Activated naive CD8-positive, alpha-beta T cell treated with anti-CD3 and anti-CD28 coated beads, Interleukin-2, amount 10 ng/mL, durations not matched to agents 7 days and 5 days (primary cell): ENCODE measurements around the gene TMPRSS3. TPM values are rescaled to one million over a fixed set of nuclear protein-coding genes. Genes with fewer than 3 reads are reported as not detected.
A peak's percentile ranks its signal among the peaks of the same experiment; 100 is the strongest.

Experiments used
- ATAC-seq: fragments of 150-1000 bp; cut with Tn5 transposase; one replicate; pipeline ENCODE4 v1.10.0; 2021; ENCODE audit warnings: low read depth, moderate library complexity
- POLR2A ChIA-PET: fragments of 350-600 bp; sonication (Branson Sonifier 250); formaldehyde crosslinking; loops from one replicate; lab custom pipeline; 2021; ENCODE audit warnings: antibody characterized with exemption; lab: Charles Lee
- DNase-seq: peaks from one replicate; pipeline ENCODE4 v3.0.0; 2021
- H3K27ac Mint-ChIP-seq: one replicate; pipeline ENCODE4 v1.8.0; 2022; ENCODE audit warnings: mild to moderate bottlenecking, mixed read lengths
- H3K27me3 Mint-ChIP-seq: one replicate; pipeline ENCODE4 v1.8.0; 2022; ENCODE audit warnings: mild to moderate bottlenecking, moderate library complexity, mixed read lengths
- H3K36me3 Mint-ChIP-seq: one replicate; pipeline ENCODE4 v1.8.0; 2021; ENCODE audit warnings: mild to moderate bottlenecking, mixed read lengths
- H3K4me1 Mint-ChIP-seq: one replicate; pipeline ENCODE4 v1.8.0; 2021; ENCODE audit warnings: mixed read lengths
- H3K4me3 Mint-ChIP-seq: one replicate; pipeline ENCODE4 v1.8.0; 2022; ENCODE audit warnings: mild to moderate bottlenecking, moderate library complexity, mixed read lengths
- H3K9me3 Mint-ChIP-seq: one replicate; pipeline ENCODE4 v1.8.0; 2021; ENCODE audit warnings: mixed read lengths
- total RNA-seq, 2 experiments: library from RNA; stranded (reverse); gene quantifications; one replicate each; pipeline ENCODE4 v1.2.3, GENCODE V29; 2021

TMPRSS3 gene
- total RNA-seq, 2 experiments from 2014 or later = 7.8 to 10.7 TPM

DNA sequence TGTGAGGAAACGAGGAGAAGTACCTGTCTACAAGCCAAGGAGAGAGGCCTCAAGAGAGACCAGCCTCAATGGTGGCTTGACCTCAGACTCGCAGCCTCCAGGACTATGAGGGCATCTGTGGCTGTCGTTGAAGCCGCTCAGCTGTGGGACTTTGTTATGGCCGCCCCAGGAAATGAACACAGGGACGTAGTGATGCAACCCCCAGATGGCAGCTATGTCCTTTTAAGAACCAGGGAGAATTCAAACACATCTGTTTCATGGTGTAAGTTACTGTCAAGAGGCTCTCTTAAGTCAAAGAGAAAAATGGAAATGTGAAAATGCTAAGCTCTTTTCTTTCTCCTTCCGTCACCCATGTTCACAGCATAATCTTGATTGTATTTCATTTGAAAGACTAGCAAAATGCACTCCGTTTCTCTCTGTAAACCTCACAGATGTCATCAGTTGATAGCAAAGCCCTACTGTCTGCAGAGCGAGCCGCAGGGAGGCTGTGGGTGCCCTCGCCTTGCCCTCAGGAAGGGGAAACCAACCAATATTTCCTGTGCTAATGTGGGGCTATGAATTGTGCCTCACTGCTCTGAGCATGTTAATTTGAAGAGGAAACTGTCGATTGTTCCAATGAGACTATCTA, 29.2 kb upstream of the TMPRSS3 start:
- Mint-ChIP-seq H3K9me3 (no peaks in the 10 kb centered on the region), H3K4me1 (peaks cover 64% of the 10 kb centered on the region), H3K4me3 (peak overlapping the region; percentile 69), H3K27me3 (no peaks in the 10 kb centered on the region), H3K27ac (peak overlapping the region; percentile 91), H3K36me3 (peaks cover 71% of the 10 kb centered on the region)
- POLR2A ChIA-PET = interaction anchor here (0.6 to 12.9 kb wide), 8 partner anchors 8 to 64 kb away, joined by 3 to 182 read pairs (median 4); partner anchors contain the start of gene UBASH3A
- DNase-seq = peak; percentile 80
- ATAC-seq = peak; percentile 77

DNA sequence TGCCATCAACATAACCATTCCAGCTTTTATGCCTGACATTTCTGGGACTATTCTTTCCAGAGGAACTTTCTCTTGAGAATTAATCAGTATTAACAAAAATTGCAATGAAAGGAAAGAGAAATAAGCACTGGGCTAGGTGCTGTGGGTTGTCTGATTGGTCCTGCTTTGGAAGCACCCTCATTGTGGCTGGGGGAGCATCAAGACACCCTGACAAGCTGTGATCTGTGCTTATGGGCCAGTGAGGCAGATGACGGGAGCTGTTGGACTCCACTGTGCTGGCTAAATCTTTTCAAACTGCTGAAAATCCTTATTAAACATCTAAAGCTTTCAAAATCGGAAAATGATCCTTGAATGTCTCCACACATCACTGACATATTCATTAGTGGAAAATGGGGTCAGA, 27.8 kb upstream of the TMPRSS3 start:
- Mint-ChIP-seq H3K27me3 (no peaks in the 10 kb centered on the region), H3K4me1 (peaks cover 72% of the 10 kb centered on the region), H3K27ac (peak overlapping the region; percentile 91), H3K36me3 (peaks cover 72% of the 10 kb centered on the region), H3K4me3 (peak overlapping the region; percentile 69), H3K9me3 (peaks cover 6% of the 10 kb centered on the region)
- POLR2A ChIA-PET = interaction anchor here (0.9 to 12.9 kb wide), 6 partner anchors 10 to 103 kb away, joined by 3 to 182 read pairs (median 4); partner anchors contain the start of gene UBASH3A
- ATAC-seq (no peak), DNase-seq (no peak)

DNA sequence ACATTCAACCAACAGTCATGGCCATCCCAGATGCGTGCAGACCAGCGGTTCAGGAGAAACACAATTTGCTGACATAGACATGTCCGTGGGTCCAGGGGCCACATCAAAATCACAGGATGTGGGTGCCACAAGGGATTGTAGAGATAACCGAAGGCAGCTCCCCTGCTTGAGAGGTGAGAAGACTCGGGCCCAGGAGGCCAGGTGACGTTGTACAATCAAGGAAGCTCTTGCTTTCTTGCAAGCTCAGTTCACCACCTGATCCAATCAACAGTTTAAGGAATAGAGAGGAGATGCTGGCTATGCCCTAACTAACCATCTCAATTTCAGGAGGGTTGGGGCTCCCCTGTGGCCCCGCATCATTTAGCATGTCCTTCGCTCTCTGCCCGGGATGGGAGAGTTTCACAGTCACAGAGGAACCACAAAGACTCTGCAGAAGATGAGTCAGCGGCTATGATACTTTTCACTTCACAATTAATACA, 27.4 kb upstream of the TMPRSS3 start:
- peak; percentile 38 for ATAC-seq
- POLR2A ChIA-PET = interaction anchor here (0.8 to 12.9 kb wide), 8 partner anchors 10 to 195 kb away, joined by 3 to 182 read pairs (median 3); partner anchors contain the start of gene UBASH3A
- Mint-ChIP-seq H3K4me1 (peaks cover 72% of the 10 kb centered on the region), H3K4me3 (peak overlapping the region; percentile 69), H3K27me3 (no peaks in the 10 kb centered on the region), H3K27ac (peak overlapping the region; percentile 91), H3K36me3 (peaks cover 75% of the 10 kb centered on the region), H3K9me3 (peaks cover 6% of the 10 kb centered on the region)
- peak; percentile 61 for DNase-seq

DNA sequence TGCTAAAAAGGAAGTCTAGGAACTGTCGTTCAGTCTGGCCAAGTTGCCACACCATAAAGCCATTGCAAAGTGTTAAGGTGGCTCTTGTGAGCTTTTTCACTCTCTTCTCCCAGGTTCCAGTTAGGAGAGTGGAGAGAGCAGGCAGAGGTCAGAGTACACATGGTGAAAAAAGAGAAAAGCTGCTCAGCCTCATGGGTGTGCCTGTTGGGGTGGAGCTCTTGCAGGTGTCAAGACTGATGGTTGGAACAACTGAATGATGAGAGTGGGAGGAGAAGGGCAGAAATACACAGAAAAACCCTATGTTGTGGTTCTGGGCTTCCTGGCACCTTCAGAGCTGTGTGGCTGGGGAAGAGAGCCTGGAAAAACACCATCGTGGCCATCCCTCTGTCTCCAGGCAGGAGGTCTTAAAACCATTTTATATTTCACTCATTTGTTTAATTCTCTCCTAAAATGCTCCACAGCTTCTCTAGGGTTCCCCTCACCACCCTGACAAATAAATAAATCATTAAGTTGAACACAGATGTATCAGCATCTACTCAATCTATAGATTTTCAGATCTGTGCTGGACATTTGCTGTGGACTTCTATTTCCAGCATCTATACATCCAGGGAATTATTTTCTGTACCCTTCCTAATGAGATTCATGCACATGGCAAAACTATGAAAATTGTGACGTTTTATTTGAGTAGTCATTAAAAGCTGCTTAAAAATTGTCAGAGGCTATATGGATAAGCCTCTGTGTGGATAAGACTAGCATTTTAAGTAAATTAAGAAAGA, 25.4 kb upstream of the TMPRSS3 start:
- H3K27me3 Mint-ChIP-seq = no peaks in the 10 kb centered on the region
- H3K4me1 Mint-ChIP-seq = peaks cover 74% of the 10 kb centered on the region
- ATAC-seq = peak; percentile 15
- H3K36me3 Mint-ChIP-seq = peaks cover 72% of the 10 kb centered on the region
- POLR2A ChIA-PET = interaction anchor here (0.7 to 12.9 kb wide), 7 partner anchors 12 to 59 kb away, joined by 3 to 182 read pairs (median 3); partner anchors contain the start of gene UBASH3A
- peak overlapping the region; percentile 54 for H3K4me3 Mint-ChIP-seq
- DNase-seq = no peak
- H3K9me3 Mint-ChIP-seq = peaks cover 8% of the 10 kb centered on the region
- peak overlapping the region; percentile 77 for H3K27ac Mint-ChIP-seq

DNA sequence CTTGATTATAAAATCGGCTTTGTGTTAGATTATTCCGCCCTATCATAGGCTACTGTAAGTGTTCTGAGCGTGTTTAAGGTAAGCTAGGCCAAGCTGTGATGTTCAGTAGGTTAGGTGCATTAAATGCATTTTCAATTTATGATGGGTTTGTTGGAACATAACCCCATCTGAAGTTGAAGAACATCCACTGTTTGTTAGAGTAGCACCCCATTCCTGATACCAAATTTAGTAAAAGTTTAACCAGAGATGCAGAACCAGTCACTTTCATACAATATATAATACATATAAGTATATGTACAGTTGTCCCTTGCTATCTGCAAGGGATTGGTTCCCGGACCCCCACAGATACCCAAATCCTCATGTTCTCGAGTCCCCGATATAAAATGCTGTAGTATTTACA, 24.0 kb upstream of the TMPRSS3 start:
- no peak for DNase-seq
- no peak overlapping the region for H3K4me3 Mint-ChIP-seq
- POLR2A ChIA-PET = interaction anchor here (1.8 to 12.9 kb wide), 2 partner anchors 16 to 38 kb away, joined by 3 to 182 read pairs; partner anchors contain the start of gene UBASH3A
- peaks cover 78% of the 10 kb centered on the region for H3K36me3 Mint-ChIP-seq
- peaks cover 76% of the 10 kb centered on the region for H3K4me1 Mint-ChIP-seq
- H3K27ac Mint-ChIP-seq = no peak overlapping the region
- H3K27me3 Mint-ChIP-seq = no peaks in the 10 kb centered on the region
- no peak for ATAC-seq
- peaks cover 8% of the 10 kb centered on the region for H3K9me3 Mint-ChIP-seq

DNA sequence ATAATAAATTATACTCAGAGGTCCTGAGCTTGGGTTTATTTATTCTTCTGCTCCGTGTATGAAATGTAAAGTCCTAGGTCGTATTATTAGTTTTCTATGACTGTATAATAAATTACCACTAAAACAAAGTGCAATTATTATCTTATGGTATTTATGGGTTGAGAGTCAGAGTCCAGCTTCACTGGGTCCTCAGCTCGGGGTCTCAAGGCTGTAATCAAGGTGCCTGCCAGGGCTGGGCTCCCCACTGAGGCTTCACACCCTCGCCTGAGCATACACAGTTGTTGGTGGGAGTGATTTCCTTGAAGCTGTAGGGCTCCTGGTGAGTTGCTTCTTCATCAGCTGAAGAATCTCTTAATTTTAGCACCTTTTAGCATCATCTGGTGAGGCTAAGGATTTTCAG, 23.0 kb upstream of the TMPRSS3 start:
- POLR2A ChIA-PET = interaction anchor here (12.9 kb wide), 1 partner anchor 15 kb away, joined by 182 read pairs; the partner anchor contains the start of gene UBASH3A
- no peak overlapping the region for H3K4me3 Mint-ChIP-seq
- no peak overlapping the region for H3K27ac Mint-ChIP-seq

DNA sequence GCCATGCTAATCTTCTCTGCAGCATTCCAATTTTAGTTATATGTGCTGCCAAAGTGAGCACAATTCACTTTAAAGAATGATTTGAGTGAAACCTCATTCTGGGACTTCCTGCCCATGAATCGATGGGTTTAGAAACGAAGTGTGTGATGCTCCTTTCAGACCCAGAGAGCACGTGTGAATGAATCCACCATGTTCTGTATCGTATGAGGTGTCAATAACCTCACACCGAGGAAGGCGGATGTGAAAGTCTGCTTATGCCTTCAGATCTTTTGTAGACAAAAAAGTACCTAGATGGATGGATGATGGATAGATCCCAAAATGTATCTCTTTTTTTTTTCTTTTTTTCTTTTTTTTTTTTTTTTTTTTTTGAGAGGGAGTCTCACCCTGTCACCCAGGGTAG, 21.7 kb upstream of the TMPRSS3 start:
- peak overlapping the region; percentile 14 for H3K4me3 Mint-ChIP-seq
- H3K27me3 Mint-ChIP-seq = no peaks in the 10 kb centered on the region
- H3K36me3 Mint-ChIP-seq = peaks cover 75% of the 10 kb centered on the region
- peaks cover 8% of the 10 kb centered on the region for H3K9me3 Mint-ChIP-seq
- POLR2A ChIA-PET = interaction anchor here (0.6 to 12.9 kb wide), 3 partner anchors 8 to 118 kb away, joined by 3 to 182 read pairs (median 4); partner anchors contain the start of gene UBASH3A
- H3K27ac Mint-ChIP-seq = peak overlapping the region; percentile 46
- peaks cover 67% of the 10 kb centered on the region for H3K4me1 Mint-ChIP-seq
- no peak for ATAC-seq
- DNase-seq = no peak

More for the DNA sequence above, 23.0 kb upstream of the TMPRSS3 start:
- Mint-ChIP-seq H3K27me3 (no peaks in the 10 kb centered on the region), H3K36me3 (peaks cover 82% of the 10 kb centered on the region), H3K4me1 (peaks cover 76% of the 10 kb centered on the region), H3K9me3 (peaks cover 8% of the 10 kb centered on the region)
- DNase-seq (no peak), ATAC-seq (no peak)

DNA sequence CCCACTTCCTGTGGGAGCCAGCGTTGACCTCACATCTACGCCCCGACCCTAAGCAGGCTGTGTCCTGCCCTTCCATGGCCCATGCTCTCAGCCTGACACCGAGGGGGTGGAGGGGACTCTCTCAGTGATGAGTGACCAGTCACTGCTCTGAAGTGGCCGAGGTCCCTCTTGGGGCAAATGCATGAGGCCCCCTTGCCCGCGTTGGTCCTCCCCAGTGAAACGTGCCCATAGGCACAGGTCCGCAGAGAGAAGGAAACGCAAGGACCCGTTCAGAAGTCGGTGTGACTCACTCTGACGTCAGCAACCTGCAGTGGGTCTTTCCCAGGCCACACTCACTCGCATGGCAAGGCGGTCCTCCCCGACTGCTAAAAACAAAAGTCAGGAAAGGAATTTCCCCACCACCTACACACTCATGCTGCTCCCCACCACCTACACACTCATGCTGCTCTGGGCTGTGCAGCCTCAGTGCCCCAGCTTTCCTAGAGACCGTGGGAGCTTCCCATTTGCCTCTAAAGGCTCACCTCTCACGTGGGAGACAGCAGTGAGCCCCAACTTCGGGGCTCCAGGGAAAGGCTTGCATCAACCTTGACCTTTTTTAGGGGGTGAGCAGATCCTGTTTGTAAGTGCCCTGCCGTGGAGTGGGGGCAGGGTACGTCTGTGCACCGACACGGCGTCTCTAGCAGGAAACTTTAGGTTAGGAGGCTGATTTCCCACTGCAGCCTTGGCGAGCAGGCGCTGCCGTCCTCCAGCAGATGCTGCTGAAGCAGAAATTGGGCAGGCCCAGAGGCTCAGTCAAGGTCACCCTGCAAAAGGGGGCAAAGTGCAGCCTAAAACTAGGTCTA, 19.3 kb upstream of the TMPRSS3 start:
- Mint-ChIP-seq H3K27ac (peak overlapping the region; percentile 95), H3K4me3 (peak overlapping the region; percentile 78), H3K36me3 (peaks cover 55% of the 10 kb centered on the region), H3K9me3 (peaks cover 8% of the 10 kb centered on the region), H3K27me3 (no peaks in the 10 kb centered on the region), H3K4me1 (peaks cover 50% of the 10 kb centered on the region)
- peak; percentile 78 for ATAC-seq
- peak; percentile 76 for DNase-seq
- POLR2A ChIA-PET = interaction anchor here (1.2 to 12.9 kb wide), 4 partner anchors 10 to 22 kb away, joined by 3 to 182 read pairs (median 4); partner anchors contain the start of gene UBASH3A

DNA sequence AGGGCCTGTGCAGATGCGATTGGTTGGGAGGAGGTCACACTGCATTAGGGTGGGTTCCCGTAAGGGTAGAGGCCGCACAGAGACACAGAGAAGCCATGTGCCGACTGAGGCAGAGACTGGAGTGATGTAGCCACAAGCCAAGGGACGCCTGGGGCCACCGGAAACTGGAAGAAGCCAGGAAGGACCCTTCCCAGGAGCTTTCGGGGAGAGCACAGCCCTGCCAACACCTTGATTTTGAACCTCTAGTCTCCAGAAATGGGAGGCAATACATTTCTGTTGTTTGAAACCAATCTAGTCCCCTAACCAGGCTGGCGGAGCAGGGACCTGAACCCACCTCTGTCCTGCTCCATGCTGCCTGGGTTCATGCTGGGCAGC, 18.7 kb upstream of the TMPRSS3 start:
- H3K27ac Mint-ChIP-seq = peak overlapping the region; percentile 95
- H3K27me3 Mint-ChIP-seq = no peaks in the 10 kb centered on the region
- H3K9me3 Mint-ChIP-seq = peaks cover 6% of the 10 kb centered on the region
- H3K4me3 Mint-ChIP-seq = peak overlapping the region; percentile 78
- no peak for DNase-seq
- H3K36me3 Mint-ChIP-seq = peaks cover 54% of the 10 kb centered on the region
- POLR2A ChIA-PET = interaction anchor here (1.4 to 12.9 kb wide), 3 partner anchors 10 kb away, joined by 6 to 182 read pairs (median 11); partner anchors contain the start of gene UBASH3A
- ATAC-seq = no peak
- H3K4me1 Mint-ChIP-seq = peaks cover 47% of the 10 kb centered on the region

DNA sequence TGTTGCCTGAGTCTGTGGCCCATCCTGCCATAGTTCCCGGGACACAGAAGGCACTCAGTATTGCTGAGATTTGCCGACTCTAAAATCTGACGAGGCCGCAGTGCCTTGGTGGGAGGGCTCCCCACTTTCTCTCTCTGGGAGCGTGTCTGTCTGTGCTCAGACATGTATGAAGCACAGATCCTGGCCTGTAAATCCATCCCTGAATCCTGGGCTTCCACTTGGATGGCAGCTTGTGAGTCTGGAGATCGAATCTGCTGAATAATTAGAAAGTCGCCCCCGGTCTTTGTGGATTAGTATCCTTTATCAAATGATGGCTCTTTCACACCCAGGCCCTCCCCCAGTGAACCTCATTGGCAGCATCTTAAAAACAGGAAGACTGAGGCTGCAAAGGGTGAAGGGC, 18.2 kb upstream of the TMPRSS3 start:
- Mint-ChIP-seq H3K9me3 (peaks cover 2% of the 10 kb centered on the region), H3K4me3 (peak overlapping the region; percentile 78), H3K36me3 (peaks cover 53% of the 10 kb centered on the region), H3K27ac (peak overlapping the region; percentile 95), H3K27me3 (no peaks in the 10 kb centered on the region), H3K4me1 (peaks cover 46% of the 10 kb centered on the region)
- ATAC-seq (no peak), DNase-seq (no peak)
- POLR2A ChIA-PET = interaction anchor here (1.1 to 1.8 kb wide), 2 partner anchors 9 to 10 kb away, joined by 3 to 11 read pairs; partner anchors contain the start of gene UBASH3A

DNA sequence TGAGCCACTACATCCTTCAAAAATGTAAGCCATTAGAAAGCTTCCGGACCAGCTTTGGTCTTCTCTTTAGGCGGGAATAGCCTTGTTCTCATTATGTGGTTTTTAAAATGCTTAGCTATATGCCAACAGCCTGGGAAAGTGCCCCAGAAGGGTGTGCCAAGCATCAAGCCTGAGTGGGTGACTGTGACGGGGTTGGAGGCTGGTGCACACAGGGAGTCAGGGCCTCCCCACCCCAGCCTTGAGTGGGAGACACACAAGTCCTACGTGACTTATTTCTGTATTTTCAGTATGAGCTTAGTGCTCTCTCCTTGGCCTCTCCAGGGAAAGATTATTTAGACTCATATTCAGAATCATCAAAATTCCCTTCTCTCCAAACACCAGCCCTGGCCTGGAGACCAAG, 17.6 kb upstream of the TMPRSS3 start:
- H3K27ac Mint-ChIP-seq = peak overlapping the region; percentile 95
- peaks cover 2% of the 10 kb centered on the region for H3K9me3 Mint-ChIP-seq
- H3K4me1 Mint-ChIP-seq = peaks cover 47% of the 10 kb centered on the region
- POLR2A ChIA-PET = interaction anchor here (1.1 to 1.8 kb wide), 3 partner anchors 9 to 11 kb away, joined by 3 to 11 read pairs (median 3); partner anchors contain the start of gene UBASH3A
- H3K4me3 Mint-ChIP-seq = no peak overlapping the region
- DNase-seq (no peak), ATAC-seq (no peak)
- no peaks in the 10 kb centered on the region for H3K27me3 Mint-ChIP-seq
- peaks cover 48% of the 10 kb centered on the region for H3K36me3 Mint-ChIP-seq

DNA sequence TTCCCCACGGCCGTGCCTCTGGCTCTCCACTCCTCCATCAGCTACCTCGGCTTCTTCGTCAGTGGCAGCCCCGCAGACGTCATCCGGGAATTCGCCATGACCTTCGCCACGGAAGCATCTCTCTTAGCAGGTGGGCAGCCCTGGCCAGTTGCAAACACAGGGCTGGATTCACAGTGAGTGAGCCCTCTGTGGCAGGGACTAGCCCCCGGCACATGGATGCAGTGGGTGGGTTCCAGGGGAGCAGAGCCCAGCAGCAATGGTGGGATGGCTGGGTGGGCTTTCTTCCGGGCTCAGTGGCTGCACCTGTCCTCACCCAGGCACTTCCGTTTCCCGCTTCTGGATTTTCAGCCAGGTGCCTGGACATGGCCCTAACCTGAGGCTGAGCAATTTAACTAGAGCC, 17.2 kb upstream of the TMPRSS3 start:
- Mint-ChIP-seq H3K27ac (peak overlapping the region; percentile 95), H3K27me3 (no peaks in the 10 kb centered on the region), H3K9me3 (peaks cover 2% of the 10 kb centered on the region), H3K4me1 (peaks cover 50% of the 10 kb centered on the region), H3K36me3 (peaks cover 45% of the 10 kb centered on the region), H3K4me3 (no peak overlapping the region)
- POLR2A ChIA-PET = interaction anchor here (1.1 to 1.8 kb wide), 3 partner anchors 9 to 12 kb away, joined by 3 to 11 read pairs (median 3); partner anchors contain the start of gene UBASH3A
- no peak for ATAC-seq
- DNase-seq = no peak
